ENCODE results near the gene FGFRL1.

The FGFRL1 gene

DNA sequence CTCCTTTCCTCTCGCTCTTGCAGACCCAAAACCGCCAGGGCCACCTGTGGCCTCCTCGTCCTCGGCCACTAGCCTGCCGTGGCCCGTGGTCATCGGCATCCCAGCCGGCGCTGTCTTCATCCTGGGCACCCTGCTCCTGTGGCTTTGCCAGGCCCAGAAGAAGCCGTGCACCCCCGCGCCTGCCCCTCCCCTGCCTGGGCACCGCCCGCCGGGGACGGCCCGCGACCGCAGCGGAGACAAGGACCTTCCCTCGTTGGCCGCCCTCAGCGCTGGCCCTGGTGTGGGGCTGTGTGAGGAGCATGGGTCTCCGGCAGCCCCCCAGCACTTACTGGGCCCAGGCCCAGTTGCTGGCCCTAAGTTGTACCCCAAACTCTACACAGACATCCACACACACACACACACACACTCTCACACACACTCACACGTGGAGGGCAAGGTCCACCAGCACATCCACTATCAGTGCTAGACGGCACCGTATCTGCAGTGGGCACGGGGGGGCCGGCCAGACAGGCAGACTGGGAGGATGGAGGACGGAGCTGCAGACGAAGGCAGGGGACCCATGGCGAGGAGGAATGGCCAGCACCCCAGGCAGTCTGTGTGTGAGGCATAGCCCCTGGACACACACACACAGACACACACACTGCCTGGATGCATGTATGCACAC lies 13.6 kb downstream of the FGFRL1 start:
- DNase-seq = no peak

DNA sequence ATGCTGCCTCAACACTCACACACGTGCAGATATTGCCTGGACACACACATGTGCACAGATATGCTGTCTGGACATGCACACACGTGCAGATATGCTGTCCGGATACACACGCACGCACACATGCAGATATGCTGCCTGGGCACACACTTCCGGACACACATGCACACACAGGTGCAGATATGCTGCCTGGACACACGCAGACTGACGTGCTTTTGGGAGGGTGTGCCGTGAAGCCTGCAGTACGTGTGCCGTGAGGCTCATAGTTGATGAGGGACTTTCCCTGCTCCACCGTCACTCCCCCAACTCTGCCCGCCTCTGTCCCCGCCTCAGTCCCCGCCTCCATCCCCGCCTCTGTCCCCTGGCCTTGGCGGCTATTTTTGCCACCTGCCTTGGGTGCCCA lies 14.7 kb downstream of the FGFRL1 start:
- no peak for DNase-seq

DNA sequence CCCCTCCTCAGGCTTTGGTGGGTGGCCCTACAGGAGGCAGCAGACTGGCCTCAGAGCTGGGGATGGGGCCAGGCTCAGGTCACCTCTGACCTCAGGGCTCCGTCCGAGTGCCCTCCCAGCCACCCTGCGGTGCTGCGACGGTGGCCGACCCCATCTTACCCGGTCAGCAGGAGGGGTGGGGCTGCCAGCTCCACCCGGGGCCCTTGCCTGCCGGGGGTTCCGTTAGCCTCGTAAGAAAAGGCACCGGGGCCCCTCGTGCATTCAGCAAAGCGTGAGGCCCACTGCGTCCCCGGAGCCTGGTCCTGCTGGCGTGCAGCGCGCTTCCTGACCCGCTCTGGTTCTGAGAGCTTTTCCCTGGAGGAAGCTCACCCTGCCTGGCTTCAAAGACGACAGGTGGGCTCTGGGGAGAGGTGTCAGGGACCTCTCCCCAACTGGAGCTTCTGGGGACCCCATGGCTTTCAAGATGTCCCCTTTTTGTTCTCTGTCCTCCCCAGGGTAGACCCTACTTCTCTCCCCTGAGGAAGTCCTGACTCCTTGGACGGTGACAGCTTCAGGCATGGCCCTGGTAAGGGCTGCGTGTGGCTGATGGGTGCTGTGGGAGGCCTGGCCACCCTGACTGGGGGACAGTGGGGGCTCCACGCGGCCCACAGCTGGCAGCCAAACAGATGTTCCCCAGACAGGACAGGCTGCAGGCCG lies 15.9 kb downstream of the FGFRL1 start:
- no peak for DNase-seq

DNA sequence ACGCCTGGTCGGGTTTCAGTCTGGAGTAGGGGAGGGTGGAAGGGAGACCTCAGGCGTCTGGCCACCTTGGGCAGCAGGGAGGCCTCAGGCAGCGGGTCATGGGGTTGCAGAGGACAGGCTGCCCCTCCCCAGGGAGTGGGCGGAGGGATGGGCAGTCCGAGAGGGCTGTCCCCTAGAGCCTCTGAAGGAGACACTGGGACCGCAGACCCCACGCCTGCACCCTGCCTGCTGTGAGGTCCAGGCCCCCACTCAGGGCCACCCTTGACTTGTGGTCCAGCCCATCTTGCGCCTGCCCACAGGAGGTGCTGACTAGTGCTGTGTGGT lies 16.5 kb downstream of the FGFRL1 start:
- DNase-seq = no peak

DNA sequence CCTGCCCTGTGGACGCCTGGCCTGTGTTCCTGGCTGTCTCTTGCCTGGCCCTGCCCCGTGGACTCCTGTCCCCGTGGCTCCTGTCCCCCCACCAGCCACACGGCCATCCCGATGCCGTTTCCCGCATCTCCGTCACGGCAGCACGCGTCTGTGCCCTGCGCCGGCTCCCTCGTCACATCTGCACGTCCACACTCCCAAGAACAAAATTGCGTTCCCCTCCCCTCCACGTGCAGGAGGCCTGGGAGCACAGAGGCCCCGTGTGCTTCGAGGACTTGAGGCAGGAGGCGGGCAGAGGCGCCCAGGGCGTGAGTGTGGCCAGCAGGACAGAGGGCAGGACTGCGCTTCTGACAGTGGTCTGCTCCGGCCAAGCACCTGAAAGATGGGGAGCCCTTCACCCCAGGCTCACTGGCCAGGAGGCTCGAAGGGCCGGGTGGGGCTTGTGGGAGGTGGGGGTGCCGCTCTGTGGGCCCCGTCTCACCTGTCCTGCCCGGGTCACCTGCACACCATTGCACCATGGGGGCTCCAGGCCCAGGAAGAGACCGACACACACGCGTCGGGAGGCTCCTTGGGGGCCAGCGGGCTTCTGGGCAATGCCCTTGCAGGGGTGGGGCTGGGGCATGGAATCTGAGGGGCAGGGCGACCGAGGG lies 17.3 kb downstream of the FGFRL1 start:
- DNase-seq = no peak

DNA sequence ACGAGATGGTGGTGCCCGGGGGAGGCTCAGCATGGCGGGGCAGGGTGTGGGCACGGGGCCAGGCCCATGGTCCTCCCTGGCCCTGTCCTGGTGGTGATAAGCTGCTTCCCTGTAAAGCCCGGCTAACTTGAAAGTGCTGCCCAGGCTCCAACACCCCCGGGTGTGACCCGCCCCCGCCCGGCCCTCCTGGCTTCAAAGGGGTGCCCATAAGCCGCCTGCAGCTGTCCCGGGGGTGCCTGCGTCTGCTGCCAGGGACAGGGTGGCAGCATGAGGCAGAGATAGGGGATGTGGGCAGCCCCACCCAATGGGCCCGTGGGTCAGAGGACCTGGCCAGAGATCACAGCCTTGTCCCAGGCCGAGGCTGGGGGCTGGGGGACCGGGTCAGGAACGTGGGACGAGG lies 18.1 kb downstream of the FGFRL1 start:
- no peak for DNase-seq

DNA sequence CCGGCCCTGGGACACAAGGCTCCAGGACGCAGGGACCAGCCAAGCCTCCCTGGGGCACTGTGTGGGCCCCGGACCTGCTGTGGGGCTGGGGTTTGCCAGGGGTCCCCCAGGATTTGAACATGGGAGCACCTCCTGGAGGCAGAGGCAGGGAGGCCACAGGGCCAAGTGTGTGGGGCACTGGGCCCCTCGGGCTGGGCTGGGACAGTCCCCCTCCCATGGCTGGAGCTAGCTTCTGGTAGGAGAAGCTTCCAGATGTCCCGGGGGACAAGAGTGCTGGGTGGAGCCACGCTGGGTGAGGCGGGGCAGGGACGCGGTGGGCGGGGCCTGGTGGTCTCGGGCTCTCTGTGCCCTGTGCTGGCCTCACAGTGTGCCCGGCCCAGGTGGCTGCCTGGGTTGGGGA lies 18.6 kb downstream of the FGFRL1 start:
- no peak for DNase-seq

DNA sequence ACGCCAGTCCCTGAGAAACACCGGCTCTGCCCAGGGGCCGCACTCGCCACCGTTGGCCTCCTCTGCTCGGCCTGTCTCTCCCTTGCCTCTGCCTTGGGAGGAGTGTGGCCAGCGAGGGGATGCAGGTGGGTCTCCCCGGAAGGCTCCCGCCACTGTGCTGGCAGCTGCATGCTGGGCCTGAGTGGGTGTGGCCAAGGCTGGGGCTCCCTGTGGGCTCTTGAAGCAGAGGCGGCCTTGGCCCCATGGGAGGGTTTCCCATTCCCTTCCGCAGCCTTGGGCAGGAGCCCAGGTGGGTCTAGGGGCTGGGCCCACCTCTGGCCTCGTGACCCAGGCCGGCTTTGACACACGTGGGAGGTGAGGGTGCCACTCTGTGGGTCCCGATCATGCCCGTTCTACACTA lies 19.1 kb downstream of the FGFRL1 start:
- DNase-seq = no peak

DNA sequence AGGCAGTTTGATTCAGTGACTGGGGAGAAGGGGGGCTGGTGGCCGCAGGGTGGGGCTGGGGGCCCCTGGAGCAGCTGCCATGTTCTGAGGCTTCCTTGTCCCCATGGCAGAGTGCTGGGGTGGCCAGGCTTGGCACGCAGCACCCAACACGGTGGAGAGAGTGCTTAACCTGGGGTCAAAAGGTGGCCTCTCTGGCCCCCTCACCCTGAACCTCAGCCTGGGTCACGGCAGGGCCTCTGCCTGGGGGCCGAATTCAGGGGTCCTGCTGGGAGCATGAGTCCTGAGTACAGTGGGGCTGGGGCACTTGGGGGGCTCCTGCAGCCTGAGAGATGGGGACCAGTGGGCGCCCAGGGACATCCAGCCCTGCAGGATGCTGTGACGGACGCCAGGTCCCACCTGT lies 19.9 kb downstream of the FGFRL1 start:
- DNase-seq = no peak

DNA sequence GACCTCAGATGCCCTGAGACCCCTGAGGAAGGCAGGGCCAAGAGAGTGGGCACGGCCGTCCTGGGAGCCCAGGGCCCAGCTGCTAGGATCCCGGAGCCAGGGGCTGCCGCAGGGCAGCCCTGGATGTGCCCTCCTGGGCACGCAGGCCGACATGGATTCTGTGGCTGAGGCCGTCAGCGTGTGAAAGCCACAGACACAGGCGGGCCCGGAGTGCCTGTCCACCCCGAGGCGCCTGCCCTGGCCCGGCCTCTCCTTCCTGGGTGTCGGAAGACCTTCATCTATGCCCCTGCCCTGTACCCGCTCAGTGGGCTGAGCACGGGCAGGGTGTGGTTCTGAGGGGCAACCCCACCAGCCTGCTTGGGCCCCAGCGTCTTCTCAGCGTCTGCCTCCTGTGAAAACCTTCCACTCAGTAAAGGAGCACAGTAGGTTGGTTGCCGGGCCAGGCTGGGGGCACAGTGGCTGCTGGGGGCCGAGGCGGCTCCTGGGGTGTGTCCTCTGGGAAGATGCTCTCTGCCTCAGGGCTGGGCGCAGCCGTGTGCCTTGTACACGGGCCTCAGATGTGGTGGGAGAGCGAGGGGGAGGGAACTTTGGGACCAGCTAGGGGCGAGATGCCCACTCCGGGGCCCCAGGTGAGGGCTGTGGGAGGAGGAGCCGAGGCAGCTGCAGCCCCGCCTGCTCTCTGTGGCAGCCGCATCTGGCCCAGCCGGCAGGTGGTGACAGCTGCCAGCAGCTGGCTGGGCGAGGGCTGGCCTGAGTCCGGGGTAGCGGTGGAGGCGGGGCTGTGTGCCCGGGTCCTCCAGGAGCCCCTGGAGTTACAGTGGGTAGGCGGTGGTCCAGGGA lies 20.8 kb downstream of the FGFRL1 start:
- no peak for DNase-seq

DNA sequence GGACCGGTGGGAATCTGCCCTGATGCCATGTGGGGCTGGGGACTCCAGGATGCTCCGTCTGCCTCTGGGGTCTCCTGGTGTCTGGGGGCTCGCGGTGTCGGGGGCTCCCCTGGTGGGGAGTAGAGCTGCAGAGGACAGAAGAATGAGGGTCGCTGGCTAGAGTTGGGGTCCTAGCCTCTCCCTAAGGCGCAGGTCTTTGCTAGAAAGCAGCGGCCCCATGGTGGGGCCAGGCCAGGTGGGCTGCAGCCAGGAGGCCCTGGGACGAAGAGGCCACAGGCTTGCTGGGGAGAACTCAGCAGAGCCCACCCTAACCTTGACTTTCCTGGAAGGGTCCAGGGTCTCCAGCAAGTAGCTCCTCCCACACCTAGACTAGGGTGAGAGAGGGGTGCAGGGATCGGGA lies 21.4 kb downstream of the FGFRL1 start:
- DNase-seq = no peak

DNA sequence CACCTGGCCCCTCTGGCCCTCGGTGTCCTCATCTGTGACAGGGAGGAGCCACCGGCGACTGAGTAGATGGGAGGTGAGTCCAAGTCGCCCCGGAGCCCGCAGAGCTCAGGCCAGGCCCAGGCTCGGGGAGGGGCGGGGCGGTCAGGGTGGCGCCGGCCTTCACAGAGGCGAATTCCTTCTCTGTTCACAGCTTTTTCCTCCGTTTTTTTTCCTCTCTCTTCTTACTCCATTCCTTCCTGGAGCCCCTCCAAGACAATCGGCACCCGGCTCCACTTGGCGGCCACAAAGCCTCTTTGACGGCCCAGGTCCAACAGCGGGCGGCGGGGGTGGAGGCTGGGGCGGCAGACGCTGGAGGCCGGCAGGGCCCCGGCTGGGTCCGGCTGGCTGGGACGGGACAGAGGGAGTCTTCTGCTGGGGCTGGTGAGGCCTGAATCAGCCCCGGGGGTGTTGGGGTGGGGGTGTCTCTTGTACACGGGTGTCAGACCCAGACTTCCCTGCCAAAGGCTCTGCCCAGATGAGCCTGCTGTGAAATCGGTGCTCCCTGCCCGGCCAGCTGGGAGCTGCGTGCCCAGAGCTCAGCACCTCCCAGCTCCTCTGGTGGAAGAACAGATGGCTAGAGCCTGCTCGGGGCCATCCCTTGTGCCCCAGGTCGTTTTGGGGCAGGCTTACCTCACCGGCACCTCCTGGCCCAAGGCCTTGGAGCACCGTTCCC lies 22.6 kb downstream of the FGFRL1 start:
- no peak for DNase-seq

DNA sequence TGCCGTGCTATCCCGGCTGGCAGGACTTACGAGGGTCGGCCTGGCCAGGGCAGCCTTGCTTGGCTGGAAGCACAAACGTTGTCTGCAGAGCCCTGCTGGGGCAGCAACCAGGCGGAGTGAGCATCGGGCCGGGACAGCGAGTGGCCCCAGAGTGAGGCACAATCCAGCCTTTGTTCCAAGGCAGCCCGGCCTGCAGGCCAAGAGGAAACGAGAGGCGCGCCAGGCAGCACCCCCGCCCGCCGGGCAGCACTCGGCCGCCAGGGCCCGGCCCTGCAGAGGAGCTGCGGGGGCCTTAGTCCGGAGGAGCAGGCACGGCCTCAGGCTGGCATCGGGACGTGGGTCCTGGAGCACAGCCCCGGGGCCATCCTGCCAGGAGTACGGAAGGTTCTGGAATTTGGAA lies 24.1 kb downstream of the FGFRL1 start:
- DNase-seq = no peak

DNA sequence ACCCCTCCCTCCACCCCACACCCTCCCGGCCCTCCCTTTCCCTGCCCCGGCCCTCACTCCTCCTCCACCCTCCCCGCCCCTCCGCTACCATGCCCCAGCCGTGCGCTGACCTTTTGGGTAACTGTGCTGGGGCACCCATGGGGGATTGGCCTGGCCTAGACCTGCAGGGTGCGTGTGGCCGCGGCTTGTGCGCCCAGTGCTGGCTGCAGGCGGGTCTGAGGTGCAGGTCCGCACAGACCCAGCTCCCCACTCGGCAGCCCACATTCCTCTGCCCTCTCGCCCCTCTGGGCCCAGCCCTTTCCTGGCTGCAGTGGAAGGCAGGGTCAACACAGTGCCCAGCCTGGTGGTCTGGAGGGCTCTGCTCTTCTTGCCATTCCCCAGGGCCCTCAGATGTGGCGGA lies 24.7 kb downstream of the FGFRL1 start:
- no peak for DNase-seq

DNA sequence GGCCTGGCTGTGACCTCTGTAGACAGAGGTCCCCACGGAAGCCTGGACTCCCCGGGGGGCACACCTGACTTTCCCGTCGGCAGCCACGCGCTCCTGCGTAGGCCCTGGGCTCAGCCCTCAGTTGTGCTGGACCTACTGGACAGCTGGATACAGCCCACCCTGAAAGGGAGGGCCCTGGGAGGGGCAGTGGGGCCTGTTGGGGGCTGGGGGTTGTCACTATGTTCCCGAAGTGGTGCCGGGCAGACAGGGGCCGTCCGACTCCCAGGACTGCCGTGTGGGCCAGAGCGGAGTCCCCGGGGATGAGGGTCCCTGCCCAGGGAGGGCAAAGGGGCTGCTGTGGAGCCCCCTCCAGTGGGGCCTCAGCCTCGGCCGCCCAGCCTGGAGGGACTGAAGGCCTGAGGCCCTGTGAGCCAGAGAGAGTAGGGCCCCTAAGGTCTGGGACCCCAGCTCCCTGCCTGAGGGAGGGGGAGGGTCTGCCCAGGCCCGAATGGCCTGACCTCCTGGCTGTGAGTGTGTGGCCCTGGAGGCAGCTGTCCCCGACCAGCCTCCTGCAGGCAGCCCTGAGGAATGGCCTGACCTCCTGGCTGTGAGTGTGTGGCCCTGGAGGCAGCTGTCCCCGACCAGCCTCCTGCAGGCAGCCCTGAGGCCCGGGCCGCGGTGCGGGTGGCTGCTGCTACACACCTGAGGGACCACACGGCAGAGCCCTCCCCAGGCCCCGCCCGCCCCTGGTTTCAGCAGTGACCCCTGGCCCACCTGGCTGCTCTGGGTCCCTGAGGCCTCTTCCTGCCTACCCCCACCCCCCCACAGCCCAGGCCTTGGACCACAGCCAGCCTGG lies 25.8 kb downstream of the FGFRL1 start:
- DNase-seq = no peak

DNA sequence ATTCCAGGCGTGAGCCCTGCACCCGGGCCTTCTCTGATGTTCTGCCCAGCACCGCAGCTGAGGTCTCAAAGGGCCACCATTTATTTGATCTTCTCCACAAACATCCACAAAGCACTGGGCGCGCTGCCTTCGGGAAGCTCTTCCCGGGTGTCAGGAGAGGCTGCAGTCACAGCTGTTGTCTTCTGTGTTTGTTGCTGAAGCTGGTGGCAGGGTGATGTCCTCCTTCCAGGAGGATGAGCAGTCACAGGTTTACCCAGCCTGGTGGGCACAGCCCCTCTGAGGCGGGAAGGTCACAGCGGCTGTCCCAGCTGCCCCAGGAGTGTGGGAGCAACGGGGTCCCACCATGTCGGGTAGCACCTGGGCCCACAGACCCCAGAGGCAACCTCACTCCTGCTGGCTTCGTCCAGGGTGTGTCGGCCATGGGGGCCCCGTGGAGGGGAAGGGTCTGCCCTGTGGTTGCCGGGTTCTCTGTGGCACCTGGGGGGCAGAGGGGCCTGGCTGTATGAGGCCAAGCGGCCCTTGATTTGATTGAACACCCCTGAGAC lies 27.6 kb downstream of the FGFRL1 start:
- DNase-seq = no peak

DNA sequence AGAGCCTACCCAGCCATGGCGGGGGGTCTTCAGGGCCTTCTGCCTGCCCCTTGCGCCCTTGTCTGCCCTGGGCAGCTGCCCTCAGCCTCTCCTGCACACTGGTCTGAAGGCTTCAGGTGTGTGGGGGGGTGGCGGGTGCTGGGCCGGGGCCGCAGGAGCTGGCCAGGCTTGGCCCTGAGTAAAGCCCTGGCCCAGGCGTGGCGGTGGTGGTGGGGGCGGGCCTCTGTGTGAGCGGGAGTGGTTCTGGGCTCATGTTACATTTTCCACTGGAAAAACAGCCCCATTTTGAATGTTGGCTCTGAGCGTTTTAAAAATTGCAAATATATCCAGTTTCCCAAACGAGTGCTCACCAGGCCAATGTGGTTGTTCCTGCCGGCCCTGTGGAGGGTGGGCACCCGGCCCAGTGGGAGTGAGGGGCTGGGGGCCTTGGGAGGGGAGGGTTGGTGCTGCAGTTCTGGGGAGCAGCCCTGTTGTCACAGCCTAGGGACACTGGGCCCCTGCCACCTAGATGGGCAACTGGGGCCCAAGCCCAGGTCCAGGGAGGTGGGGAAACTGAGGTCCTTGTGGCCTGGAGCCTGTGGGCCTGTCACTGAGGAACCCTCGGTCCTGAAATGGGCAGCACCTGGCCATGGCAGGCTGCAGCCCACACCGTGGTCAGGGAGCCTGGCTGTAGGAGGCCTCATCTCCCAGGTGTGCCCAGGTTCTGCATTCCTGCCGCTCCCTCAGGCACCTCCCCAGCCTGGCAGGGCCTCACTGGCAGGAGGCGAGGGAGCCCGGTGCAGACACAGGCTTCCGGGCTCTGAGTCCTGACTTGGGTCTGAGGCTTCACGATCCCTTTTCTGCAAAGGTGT lies 28.3 kb downstream of the FGFRL1 start:
- DNase-seq = no peak

DNA sequence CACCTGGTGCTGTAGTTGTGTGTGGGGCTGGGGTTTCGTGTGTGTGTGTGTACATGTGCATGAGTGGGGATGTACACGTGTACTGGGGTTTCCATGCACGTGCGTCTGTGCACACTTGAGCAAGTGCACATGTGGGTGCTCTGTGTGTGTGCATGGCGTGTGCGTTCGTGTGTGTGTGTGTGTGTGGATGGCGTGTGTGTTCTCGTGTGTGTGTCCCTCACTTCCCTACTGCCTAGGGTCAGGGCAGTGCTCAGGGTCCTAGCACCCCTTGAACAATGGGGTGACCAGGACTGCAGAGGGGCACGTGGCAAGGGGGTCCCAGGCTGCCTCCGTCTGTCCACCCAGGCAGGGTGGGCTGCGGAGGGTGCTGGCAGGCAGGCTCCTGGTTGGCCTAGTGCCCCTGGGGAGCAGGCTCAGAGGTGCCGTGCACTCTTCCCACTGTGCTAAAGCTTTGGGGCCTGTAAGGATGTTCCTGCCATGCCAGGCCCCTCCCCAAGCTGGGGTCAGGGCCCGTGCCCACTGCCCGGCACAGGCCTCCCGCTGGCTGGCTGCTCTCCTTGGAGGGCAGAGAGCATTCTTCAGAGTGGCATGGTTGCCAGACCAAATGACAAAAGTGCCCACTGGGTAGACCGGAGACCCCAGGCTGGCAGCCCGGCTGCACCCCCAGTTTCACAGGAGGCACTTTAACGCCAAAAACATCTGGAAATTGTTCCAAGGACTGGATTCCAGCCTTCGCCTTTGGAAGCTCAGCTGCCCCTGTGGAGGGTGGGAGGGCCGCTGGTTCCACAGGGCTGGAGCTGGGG lies 29.1 kb downstream of the FGFRL1 start:
- DNase-seq = no peak

DNA sequence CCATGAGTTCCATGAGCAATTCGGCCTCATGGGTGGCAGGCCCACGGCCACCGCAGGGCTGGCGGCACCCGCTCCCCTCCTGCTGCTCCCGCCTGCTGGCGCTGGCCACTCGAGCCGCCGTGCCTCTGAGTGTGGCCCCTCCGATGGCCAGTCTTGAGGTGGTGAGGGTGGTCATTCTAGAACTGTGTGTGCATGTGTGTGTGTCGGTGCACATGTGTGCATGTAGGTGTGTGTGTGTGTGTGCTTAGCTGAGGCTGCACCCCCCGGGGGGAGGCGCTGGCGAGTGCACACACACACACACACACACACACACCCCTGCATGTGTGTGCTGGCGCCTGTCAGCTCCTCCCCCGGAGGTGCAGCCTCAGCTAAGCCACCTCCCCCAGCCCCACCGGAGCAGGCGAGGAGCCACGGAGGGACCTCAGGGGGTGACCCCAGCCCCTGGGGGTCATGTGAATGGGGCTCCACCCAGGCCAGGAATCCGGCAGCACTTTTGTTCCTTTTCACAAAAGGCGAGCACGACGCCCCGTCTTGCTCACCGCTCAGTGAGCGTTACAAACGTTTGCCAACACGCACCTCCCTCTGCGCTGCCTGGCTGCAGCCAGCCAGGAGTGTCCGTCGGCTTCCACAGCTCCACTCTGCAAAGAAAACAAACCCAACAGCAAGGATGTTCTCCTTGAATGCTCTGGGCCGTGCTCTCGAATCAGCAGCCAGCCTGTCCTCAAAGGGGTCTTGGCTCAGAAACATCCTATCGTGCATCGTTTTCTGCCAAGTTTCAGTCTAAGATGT lies 29.9 kb downstream of the FGFRL1 start:
- DNase-seq = no peak

All from NCI-H1105 (cell line).